ENCODE data around the gene PARP11.
A peak's percentile ranks its signal among the peaks of the same experiment; 100 is the strongest.

- TF ChIP-seq CTCF (IDR thresholded peaks at IDR 0.05; ENCODE audit: insufficient read depth, low read length) (no peak), POLR2AphosphoS5 (IDR thresholded peaks at IDR 0.05; ENCODE audit: low read depth) (peak; percentile 44; the same call in 1 of the 2 replicates), REST (IDR thresholded peaks at IDR 0.05; ENCODE audit: insufficient replicate concordance, low read depth) (no peak)
These were observed at the start of gene PARP11 for GRCh38 chr12:3872800-3873636.
